CD14-positive monocyte (primary cell): ENCODE data around the gene COLQ. TPM values are rescaled to one million over a fixed set of nuclear protein-coding genes. Genes with fewer than 3 reads are reported as not detected.

Experiments
- DNase-seq, 3 donors: peaks; one replicate each; pipeline ENCODE4 v3.0.0-alpha.2; 2011 to 2022
- H2AFZ ChIP-seq: 2 replicates; pipeline ENCODE4 v1.6.0; 2012; ENCODE audit warnings: mild to moderate bottlenecking, low read depth, low read length, inconsistent platforms; ENCODE audit not compliant: insufficient read depth, poor library complexity, severe bottlenecking
- H3K27ac ChIP-seq, 2 donors: 1 replicate in 1 of 2; 2 replicates in 1 of 2; pipeline ENCODE4 v1.5.1; 2012 to 2013; ENCODE audit warnings: low read length in 2 of 2, control low read depth in 1 of 2, inconsistent platforms in 1 of 2, low read depth in 1 of 2, mild to moderate bottlenecking in 1 of 2
- H3K27me3 ChIP-seq, 2 donors: one replicate each; pipeline versions ENCODE4 v1.6.0 to v1.6.1; 2011 to 2013; ENCODE audit warnings: low read length in 2 of 2; ENCODE audit not compliant: control insufficient read depth in 2 of 2, insufficient read depth in 2 of 2
- H3K36me3 ChIP-seq, 2 donors: replicated peaks in 1 of 2; 1 replicate in 1 of 2; 2 replicates in 1 of 2; pipeline versions ENCODE4 v1.5.1 to v1.6.1; 2012 to 2013; ENCODE audit warnings: low read length in 2 of 2, control low read depth in 1 of 2, inconsistent platforms in 1 of 2, mild to moderate bottlenecking in 1 of 2; ENCODE audit not compliant: insufficient read depth in 2 of 2, control insufficient read depth in 1 of 2
- H3K4me1 ChIP-seq, 2 donors: 1 replicate in 1 of 2; 2 replicates in 1 of 2; pipeline versions ENCODE4 v1.5.1 to v1.6.1; 2012 to 2013; ENCODE audit warnings: low read length in 2 of 2, control low read depth in 1 of 2, inconsistent platforms in 1 of 2, mild to moderate bottlenecking in 1 of 2, moderate library complexity in 1 of 2; ENCODE audit not compliant: insufficient read depth in 2 of 2, control insufficient read depth in 1 of 2
- H3K4me2 ChIP-seq: replicated peaks from 2 replicates; pipeline ENCODE3; 2012; ENCODE audit warnings: low read length, moderate library complexity, mild to moderate bottlenecking; ENCODE audit not compliant: poor library complexity, severe bottlenecking; ENCODE audit errors: extremely low read depth
- H3K4me3 ChIP-seq, 3 experiments: fragments of 200-600 bp in 1 of 3; sonication (generic) in 1 of 3; replicated peaks in 1 of 3; 1 replicate in 2 of 3; 2 replicates in 1 of 3; pipeline ENCODE4 v1.5.1; 2011 to 2013; ENCODE audit warnings: low read length in 3 of 3, mild to moderate bottlenecking in 3 of 3, control low read depth in 2 of 3, low read depth in 2 of 3, inconsistent platforms in 1 of 3, moderate library complexity in 1 of 3
- H3K79me2 ChIP-seq: 2 replicates; pipeline ENCODE4 v1.6.0; 2012; ENCODE audit warnings: mild to moderate bottlenecking, control low read depth, inconsistent platforms, low read length, moderate library complexity; ENCODE audit not compliant: insufficient read depth
- H3K9ac ChIP-seq: 2 replicates; pipeline ENCODE4 v1.6.0; 2017; ENCODE audit warnings: low read length, mild to moderate bottlenecking; ENCODE audit not compliant: insufficient read depth, poor library complexity, severe bottlenecking
- H3K9me3 ChIP-seq, 2 donors: replicated peaks in 1 of 2; 1 replicate in 1 of 2; 2 replicates in 1 of 2; pipeline versions ENCODE4 v1.5.1 to v1.6.1; 2012 to 2013; ENCODE audit warnings: low read length in 2 of 2, control low read depth in 1 of 2; ENCODE audit not compliant: control insufficient read depth in 1 of 2, insufficient read depth in 1 of 2
- H4K20me1 ChIP-seq: 2 replicates; pipeline ENCODE4 v1.6.0; 2012; ENCODE audit warnings: mild to moderate bottlenecking, low read length, control low read depth, moderate library complexity; ENCODE audit not compliant: insufficient read depth
- H3K27ac Mint-ChIP-seq, 7 donors: one replicate each; pipeline ENCODE4 v1.8.0; 2020; ENCODE audit warnings: mild to moderate bottlenecking in 7 of 7, mixed read lengths in 7 of 7, moderate library complexity in 6 of 7, inconsistent platforms in 2 of 7
- H3K27me3 Mint-ChIP-seq, 3 donors: one replicate each; pipeline ENCODE4 v1.8.0; 2021 to 2022; ENCODE audit warnings: low read depth in 3 of 3, mild to moderate bottlenecking in 3 of 3, mixed read lengths in 3 of 3, moderate library complexity in 3 of 3, inconsistent platforms in 1 of 3
- H3K36me3 Mint-ChIP-seq, 2 donors: one replicate each; pipeline ENCODE4 v1.8.0; 2020; ENCODE audit warnings: mixed read lengths in 2 of 2, inconsistent platforms in 1 of 2, mild to moderate bottlenecking in 1 of 2
- H3K4me1 Mint-ChIP-seq: one replicate; pipeline ENCODE4 v1.8.0; 2020; ENCODE audit warnings: mild to moderate bottlenecking, mixed read lengths
- H3K4me3 Mint-ChIP-seq, 2 donors: one replicate each; pipeline ENCODE4 v1.8.0; 2020; ENCODE audit warnings: mild to moderate bottlenecking in 2 of 2, mixed read lengths in 2 of 2, moderate library complexity in 1 of 2
- H3K9me3 Mint-ChIP-seq, 7 donors: one replicate each; pipeline ENCODE4 v1.8.0; 2020 to 2022; ENCODE audit warnings: mixed read lengths in 7 of 7, mild to moderate bottlenecking in 6 of 7, moderate library complexity in 6 of 7, inconsistent platforms in 2 of 7
- CTCF ChIP-seq: fragments of 200-600 bp; IDR thresholded peaks from one replicate; pipeline ENCODE4 v1.8.0; 2022; ENCODE audit warnings: antibody characterized with exemption, mild to moderate bottlenecking
- WGBS: methylation state at CpG from one replicate; pipeline ENCODE4 v1.1.5; 2013; ENCODE audit warnings: missing lambda C conversion rate; ENCODE audit not compliant: insufficient coverage; 5-methylcytosine and 5-hydroxymethylcytosine counted together
- intact Hi-C, 2 donors: fragments of 100-400 bp; cut with micrococcal nuclease; formaldehyde crosslinking; loops; one replicate each; pipeline versions ENCODE4 v1.15.0 to v1.15.1; 2023
- polyA plus RNA-seq, 3 donors: library from polyadenylated mRNA; depleted of rRNA in 1 of 3; unstranded in 2 of 3; stranded (reverse) in 1 of 3; fragments of 300-500 nt in 2 of 3; fragments of >200 nt in 1 of 3; fragmentation: Illumina TruSeq in 2 of 3; gene quantifications; 1 replicate in 2 of 3; 2 replicates in 1 of 3; pipeline ENCODE4 v1.2.3, GENCODE V29; 2012 to 2021

Gene COLQ
- polyA plus RNA-seq, 3 donors, result 0.23 to 1.9 (median 0.73) TPM

DNA sequence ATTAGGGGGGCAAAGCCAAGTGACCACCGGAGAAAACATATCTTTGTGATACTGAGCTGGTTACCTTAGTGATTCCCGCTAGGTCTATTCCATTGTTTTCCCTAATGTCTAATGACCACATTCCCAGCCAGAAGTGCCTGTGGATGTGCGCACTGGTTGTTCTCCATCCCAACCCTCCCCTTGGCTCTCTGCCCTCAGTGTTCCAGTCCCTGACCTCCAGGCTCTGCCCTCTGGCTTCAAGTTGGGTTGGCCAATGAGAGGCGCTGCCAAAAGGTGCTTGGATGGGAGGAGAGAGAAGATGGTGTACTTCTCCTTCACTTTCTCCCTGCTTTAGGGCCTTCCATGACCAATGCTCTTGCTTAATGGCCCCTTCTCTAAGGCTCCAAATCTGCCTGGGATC lies 2.4 kb downstream of the COLQ start:
- no peak overlapping the region for H3K4me2 ChIP-seq
- H2AFZ ChIP-seq, result no peak overlapping the region
- H3K36me3 ChIP-seq, result no peaks in the 10 kb centered on the region
- H3K36me3 Mint-ChIP-seq, result peaks cover 0 to 3% of the 10 kb centered on the region in 2 donors
- no peaks in the 10 kb centered on the region for H3K9me3 ChIP-seq
- H3K9ac ChIP-seq, result no peak overlapping the region
- peaks cover 60% of the 10 kb centered on the region for H3K4me1 Mint-ChIP-seq
- no peak overlapping the region for H3K4me3 ChIP-seq
- H3K4me1 ChIP-seq, result peaks cover 41 to 43% of the 10 kb centered on the region in 2 donors
- no peak for TF ChIP-seq CTCF
- WGBS, result no CpG with 5 or more reads among the region's 4 CpGs
- no peaks in the 10 kb centered on the region for H3K79me2 ChIP-seq
- DNase-seq, result no peak
- H3K27me3 ChIP-seq, result no peaks in the 10 kb centered on the region
- H3K27me3 Mint-ChIP-seq, result peaks cover 0 to 2% (median 0%) of the 10 kb centered on the region in 3 donors
- H3K27ac Mint-ChIP-seq, result peak overlapping the region in 2 of 7 donors; percentile 54 to 73
- no peaks in the 10 kb centered on the region for H4K20me1 ChIP-seq
- peaks cover 0 to 2% (median 0%) of the 10 kb centered on the region in 7 donors for H3K9me3 Mint-ChIP-seq
- H3K27ac ChIP-seq, result no peak overlapping the region
- no peak overlapping the region for H3K4me3 Mint-ChIP-seq
- intact Hi-C loops, result no loop called here

GRCh38 chr3:15514663-15515340 lies 6.7 kb downstream of the COLQ start:
- H3K9me3 ChIP-seq, result no peaks in the 10 kb centered on the region
- H3K4me1 ChIP-seq, result peaks cover 8 to 12% of the 10 kb centered on the region in 2 donors
- H3K4me2 ChIP-seq, result no peak overlapping the region
- H3K79me2 ChIP-seq, result no peaks in the 10 kb centered on the region
- Mint-ChIP-seq H3K36me3 (peaks cover 0 to 2% of the 10 kb centered on the region in 2 donors), H3K27me3 (peaks cover 0 to 3% (median 0%) of the 10 kb centered on the region in 3 donors), H3K4me1 (peaks cover 35% of the 10 kb centered on the region), H3K9me3 (peaks cover 0 to 2% (median 0%) of the 10 kb centered on the region in 7 donors), H3K27ac (peak overlapping the region in 1 of 7 donors; percentile 5), H3K4me3 (no peak overlapping the region)
- H3K9ac ChIP-seq, result no peak overlapping the region
- H3K4me3 ChIP-seq, result no peak overlapping the region
- no peaks in the 10 kb centered on the region for H3K27me3 ChIP-seq
- intact Hi-C loops, result no loop called here
- no peaks in the 10 kb centered on the region for H3K36me3 ChIP-seq
- H4K20me1 ChIP-seq, result no peaks in the 10 kb centered on the region
- no peak overlapping the region for H3K27ac ChIP-seq
- TF ChIP-seq CTCF, result no peak
- no peak for DNase-seq
- no CpG with 5 or more reads among the region's 4 CpGs for WGBS
- no peak overlapping the region for H2AFZ ChIP-seq
